Vagina (tissue), 2 donors: Measurements from ENCODE around the gene PALM2AKAP2.

Experiments used
- POLR2A ChIP-seq, 2 donors: fragments of 450-650 bp; IDR thresholded peaks; one replicate each; pipeline ENCODE4 v1.6.1; 2017; ENCODE audit warnings: antibody characterized with exemption in 2 of 2, mild to moderate bottlenecking in 2 of 2, moderate library complexity in 2 of 2
- POLR2AphosphoS5 ChIP-seq, 2 donors: sonication (generic); formaldehyde crosslinking; IDR thresholded peaks; one replicate each; pipeline ENCODE4 v1.9.0; 2017; ENCODE audit warnings: antibody characterized with exemption in 2 of 2, mild to moderate bottlenecking in 2 of 2, low read depth in 1 of 2; ENCODE audit not compliant: insufficient read depth in 1 of 2
- TF ChIP-seq, protein P1 (sequence below), 3 experiments: fragments of 450-650 bp in 2 of 3; fragments of 200-600 bp in 1 of 3; sonication (generic) in 1 of 3; IDR thresholded peaks; one replicate each; pipeline ENCODE4 v1.5.1; 2017 to 2019; ENCODE audit warnings: antibody characterized with exemption in 3 of 3, mild to moderate bottlenecking in 2 of 3, moderate library complexity in 2 of 3

DNA sequence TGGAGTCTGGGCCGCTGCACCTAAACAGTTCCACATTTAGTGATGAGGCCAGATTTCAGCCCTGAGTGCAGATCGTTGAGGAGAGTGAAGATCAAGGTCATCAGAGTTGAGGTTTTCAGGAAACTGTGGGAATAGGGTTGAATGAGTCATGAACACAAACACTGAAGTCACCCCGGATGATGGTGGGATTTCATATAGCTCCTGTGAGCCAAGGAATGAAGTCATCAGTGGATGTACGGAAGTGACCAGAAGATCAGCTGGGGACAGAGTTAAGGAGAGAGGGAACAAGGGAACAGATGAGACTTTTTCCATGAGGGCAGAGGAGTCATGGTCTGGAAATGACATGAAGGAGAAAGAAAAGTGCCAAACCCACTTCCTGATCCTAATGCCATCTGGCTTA, 36.5 kb downstream of the PALM2AKAP2 start:
- TF ChIP-seq, protein P1, sequence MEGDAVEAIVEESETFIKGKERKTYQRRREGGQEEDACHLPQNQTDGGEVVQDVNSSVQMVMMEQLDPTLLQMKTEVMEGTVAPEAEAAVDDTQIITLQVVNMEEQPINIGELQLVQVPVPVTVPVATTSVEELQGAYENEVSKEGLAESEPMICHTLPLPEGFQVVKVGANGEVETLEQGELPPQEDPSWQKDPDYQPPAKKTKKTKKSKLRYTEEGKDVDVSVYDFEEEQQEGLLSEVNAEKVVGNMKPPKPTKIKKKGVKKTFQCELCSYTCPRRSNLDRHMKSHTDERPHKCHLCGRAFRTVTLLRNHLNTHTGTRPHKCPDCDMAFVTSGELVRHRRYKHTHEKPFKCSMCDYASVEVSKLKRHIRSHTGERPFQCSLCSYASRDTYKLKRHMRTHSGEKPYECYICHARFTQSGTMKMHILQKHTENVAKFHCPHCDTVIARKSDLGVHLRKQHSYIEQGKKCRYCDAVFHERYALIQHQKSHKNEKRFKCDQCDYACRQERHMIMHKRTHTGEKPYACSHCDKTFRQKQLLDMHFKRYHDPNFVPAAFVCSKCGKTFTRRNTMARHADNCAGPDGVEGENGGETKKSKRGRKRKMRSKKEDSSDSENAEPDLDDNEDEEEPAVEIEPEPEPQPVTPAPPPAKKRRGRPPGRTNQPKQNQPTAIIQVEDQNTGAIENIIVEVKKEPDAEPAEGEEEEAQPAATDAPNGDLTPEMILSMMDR (IDR thresholded peaks at IDR 0.05) = no peak
- TF ChIP-seq POLR2AphosphoS5 (IDR thresholded peaks at IDR 0.05; ENCODE audit: insufficient read depth in 1 of 2, low read depth in 1 of 2) = no peak
- no peak for TF ChIP-seq POLR2A (IDR thresholded peaks at IDR 0.05)
